Dermis microvascular lymphatic vessel endothelial cell (primary cell): ENCODE measurements around the gene TMEM164. TPM values are rescaled to one million over a fixed set of nuclear protein-coding genes. Genes with fewer than 3 reads are reported as not detected.

Source experiments
- DNase-seq, 2 donors: peaks; one replicate each; pipeline versions ENCODE4 v3.0.0 to v3.0.0-alpha.2; 2010; ENCODE audit warnings: low read depth in 2 of 2
- total RNA-seq: library from RNA; depleted of rRNA; stranded (reverse); fragments of >200 nt; gene quantifications from 2 replicates; pipeline ENCODE4 v1.2.1, GENCODE V29; 2014

The TMEM164 gene
- total RNA-seq, 1 donor from 2014 or later, result 13.6 TPM

- DNase-seq, result no peak
Observed at GRCh38 chrX:110162131-110162530, 159.2 kb downstream of the TMEM164 start.

- no peak for DNase-seq
Observed at GRCh38 chrX:110162867-110163266, 160.0 kb downstream of the TMEM164 start.

GRCh38 chrX:110163488-110163887, 160.6 kb downstream of the TMEM164 start:
- DNase-seq, result no peak

GRCh38 chrX:110167952-110168451, 165.1 kb downstream of the TMEM164 start:
- DNase-seq, result peak in 1 of 2 donors; percentile 12

- DNase-seq, result no peak
Observed at GRCh38 chrX:110168585-110168984, 165.7 kb downstream of the TMEM164 start.

GRCh38 chrX:110170029-110170428, 167.1 kb downstream of the TMEM164 start:
- no peak for DNase-seq

- DNase-seq, result no peak
Observed at GRCh38 chrX:110171442-110171841, 168.5 kb downstream of the TMEM164 start.

- DNase-seq, result no peak
Observed at GRCh38 chrX:110172215-110172614, 169.3 kb downstream of the TMEM164 start.

- peak in 1 of 2 donors; percentile 52 for DNase-seq
Observed at GRCh38 chrX:110173192-110174175, 170.6 kb downstream of the TMEM164 start.

GRCh38 chrX:110175146-110175545, 172.2 kb downstream of the TMEM164 start:
- no peak for DNase-seq

- no peak for DNase-seq
Observed at GRCh38 chrX:110175696-110176095, 172.8 kb downstream of the TMEM164 start.

- DNase-seq, result no peak
Observed at GRCh38 chrX:110178179-110178865, 175.4 kb downstream of the TMEM164 start.

- peak in 1 of 2 donors; percentile 68 for DNase-seq
Observed at GRCh38 chrX:110180176-110180927, 177.4 kb downstream of the TMEM164 start.

- peak in 1 of 2 donors; percentile 5 for DNase-seq
Observed at GRCh38 chrX:110180928-110181310, 178.0 kb downstream of the TMEM164 start.

- no peak for DNase-seq
Observed at GRCh38 chrX:110181459-110182137, 178.7 kb downstream of the TMEM164 start.

GRCh38 chrX:110182362-110182761, 179.4 kb downstream of the TMEM164 start:
- DNase-seq, result no peak

GRCh38 chrX:110182865-110183264, 180.0 kb downstream of the TMEM164 start:
- DNase-seq, result no peak

GRCh38 chrX:110183314-110183713, 180.4 kb downstream of the TMEM164 start:
- no peak for DNase-seq

- peak; percentile 11 to 46 for DNase-seq
Observed at GRCh38 chrX:110188701-110189558, 186.0 kb downstream of the TMEM164 start.

GRCh38 chrX:110192516-110192915, 189.6 kb downstream of the TMEM164 start:
- no peak for DNase-seq
